Upper lobe of left lung (tissue), 4 donors: ENCODE measurements around the gene HMX1.

Experiments used
- CTCF ChIP-seq, 6 experiments: fragments of 450-650 bp in 4 of 6; fragments of 200-600 bp in 2 of 6; sonication (generic) in 2 of 6; IDR thresholded peaks; one replicate each; pipeline ENCODE4 v1.5.1; 2016 to 2019; ENCODE audit warnings: antibody characterized with exemption in 6 of 6
- POLR2A ChIP-seq, 4 donors: fragments of 450-650 bp; IDR thresholded peaks; one replicate each; pipeline ENCODE4 v1.5.1; 2016 to 2017; ENCODE audit warnings: antibody characterized with exemption in 4 of 4, mild to moderate bottlenecking in 2 of 4
- POLR2AphosphoS5 ChIP-seq, 2 donors: sonication (generic); formaldehyde crosslinking; IDR thresholded peaks; one replicate each; pipeline ENCODE4 v1.5.1; 2017; ENCODE audit warnings: antibody characterized with exemption in 2 of 2

DNA sequence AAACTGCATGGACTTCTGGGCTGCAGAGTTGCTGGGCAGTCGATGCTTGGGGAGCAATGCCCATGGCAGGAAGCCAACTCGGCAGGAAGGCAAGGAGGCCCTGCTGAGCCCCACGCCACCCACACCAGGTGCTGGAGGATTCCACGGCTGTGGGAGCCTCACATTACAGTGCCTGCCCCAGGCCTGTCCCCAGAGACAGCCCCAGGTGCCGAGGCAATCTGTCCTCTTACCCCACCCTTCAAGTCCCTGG, 53.9 kb downstream of the HMX1 start:
- TF ChIP-seq CTCF (IDR thresholded peaks at IDR 0.05) (no peak), POLR2AphosphoS5 (IDR thresholded peaks at IDR 0.05) (no peak), POLR2A (IDR thresholded peaks at IDR 0.05) (no peak)
